ENCODE results near the gene PRKG1. TPM values are rescaled to one million over a fixed set of nuclear protein-coding genes. Genes with fewer than 3 reads are reported as not detected.

The PRKG1 gene
- total RNA-seq, 1 donor from 2014 or later: 26.4 TPM

DNA sequence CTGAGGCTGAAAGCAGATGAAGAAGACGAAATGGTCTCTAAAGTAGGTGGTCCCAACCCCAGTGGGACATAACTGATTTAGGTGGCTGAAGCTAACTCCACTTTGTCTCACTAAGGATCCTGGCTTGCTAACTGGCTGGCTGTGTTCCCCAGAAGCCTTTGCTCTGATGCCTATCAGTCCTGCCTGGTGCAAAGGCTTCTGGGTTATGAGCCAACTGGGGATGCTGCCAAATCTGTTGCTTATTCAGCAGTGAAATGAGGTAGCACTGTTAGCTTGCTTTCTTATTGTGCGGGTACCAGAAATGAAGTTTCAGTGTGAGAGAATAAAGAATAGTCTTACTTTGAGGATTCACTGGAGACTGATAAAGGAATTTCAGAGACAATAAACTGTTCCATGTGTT is 18.1 kb downstream of the PRKG1 start:
- no peaks in the 10 kb centered on the region for H3K9me3 ChIP-seq (ENCODE audit: low read depth)
- H3K9ac ChIP-seq: no peak overlapping the region
- no peak for DNase-seq (ENCODE audit: low spot score)
- H3K36me3 ChIP-seq: no peaks in the 10 kb centered on the region
- H3K79me2 ChIP-seq (ENCODE audit: low read depth): peaks cover 9% of the 10 kb centered on the region
- H3F3A ChIP-seq (ENCODE audit: low read depth): peaks cover 6% of the 10 kb centered on the region
- H3K4me3 ChIP-seq: no peak overlapping the region
- H3K4me2 ChIP-seq: no peak overlapping the region
- no peaks in the 10 kb centered on the region for H3K4me1 Mint-ChIP-seq
- H3K27ac ChIP-seq: no peak overlapping the region
- no peak overlapping the region for H2AFZ ChIP-seq (replicated peaks)
- H3K27me3 Mint-ChIP-seq (ENCODE audit: insufficient read depth, low read depth): no peaks in the 10 kb centered on the region
- H3K27ac Mint-ChIP-seq: no peak overlapping the region
- H3K36me3 Mint-ChIP-seq: no peaks in the 10 kb centered on the region
- TF ChIP-seq EZH2phosphoT487 (IDR thresholded peaks at IDR 0.05) (no peak), EZH2 (IDR thresholded peaks at IDR 0.05) (no peak)
- TF ChIP-seq, protein P1, sequence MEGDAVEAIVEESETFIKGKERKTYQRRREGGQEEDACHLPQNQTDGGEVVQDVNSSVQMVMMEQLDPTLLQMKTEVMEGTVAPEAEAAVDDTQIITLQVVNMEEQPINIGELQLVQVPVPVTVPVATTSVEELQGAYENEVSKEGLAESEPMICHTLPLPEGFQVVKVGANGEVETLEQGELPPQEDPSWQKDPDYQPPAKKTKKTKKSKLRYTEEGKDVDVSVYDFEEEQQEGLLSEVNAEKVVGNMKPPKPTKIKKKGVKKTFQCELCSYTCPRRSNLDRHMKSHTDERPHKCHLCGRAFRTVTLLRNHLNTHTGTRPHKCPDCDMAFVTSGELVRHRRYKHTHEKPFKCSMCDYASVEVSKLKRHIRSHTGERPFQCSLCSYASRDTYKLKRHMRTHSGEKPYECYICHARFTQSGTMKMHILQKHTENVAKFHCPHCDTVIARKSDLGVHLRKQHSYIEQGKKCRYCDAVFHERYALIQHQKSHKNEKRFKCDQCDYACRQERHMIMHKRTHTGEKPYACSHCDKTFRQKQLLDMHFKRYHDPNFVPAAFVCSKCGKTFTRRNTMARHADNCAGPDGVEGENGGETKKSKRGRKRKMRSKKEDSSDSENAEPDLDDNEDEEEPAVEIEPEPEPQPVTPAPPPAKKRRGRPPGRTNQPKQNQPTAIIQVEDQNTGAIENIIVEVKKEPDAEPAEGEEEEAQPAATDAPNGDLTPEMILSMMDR (IDR thresholded peaks at IDR 0.05): no peak
- H3K27me3 ChIP-seq: no peaks in the 10 kb centered on the region
- H3K9me3 Mint-ChIP-seq: no peaks in the 10 kb centered on the region
- no peaks in the 10 kb centered on the region for H4K20me1 ChIP-seq (ENCODE audit: low read depth)
- no peak overlapping the region for H3K4me3 Mint-ChIP-seq
- no peaks in the 10 kb centered on the region for H3K4me1 ChIP-seq

DNA sequence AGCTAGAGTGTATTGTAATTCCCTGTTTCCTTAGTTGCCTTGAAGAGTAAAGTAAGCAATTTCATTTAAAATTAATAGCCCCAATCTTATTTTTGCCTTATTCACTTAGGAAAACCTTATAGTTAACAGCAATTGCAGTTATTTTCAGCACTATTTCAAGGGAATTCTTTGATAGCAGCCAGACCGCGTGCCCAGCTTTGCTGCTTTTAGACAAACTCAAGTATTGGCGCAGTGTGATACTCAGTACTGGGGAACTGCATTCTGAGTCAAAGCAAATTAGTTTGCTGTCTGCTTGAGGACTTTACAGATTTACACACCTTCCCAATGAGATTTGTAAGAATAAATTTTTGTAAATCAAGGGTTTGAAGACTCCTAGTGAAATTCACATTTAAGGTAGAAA is 21.2 kb downstream of the PRKG1 start:
- H2AFZ ChIP-seq (replicated peaks): no peak overlapping the region
- Mint-ChIP-seq H3K27me3 (ENCODE audit: insufficient read depth, low read depth) (no peaks in the 10 kb centered on the region), H3K4me3 (no peak overlapping the region), H3K4me1 (no peaks in the 10 kb centered on the region), H3K27ac (no peak overlapping the region), H3K9me3 (no peaks in the 10 kb centered on the region), H3K36me3 (no peaks in the 10 kb centered on the region)
- H3F3A ChIP-seq (ENCODE audit: low read depth): peaks cover 6% of the 10 kb centered on the region
- no peak overlapping the region for H3K27ac ChIP-seq
- H3K36me3 ChIP-seq: no peaks in the 10 kb centered on the region
- no peaks in the 10 kb centered on the region for H4K20me1 ChIP-seq (ENCODE audit: low read depth)
- no peak overlapping the region for H3K4me3 ChIP-seq
- peaks cover 3% of the 10 kb centered on the region for H3K4me1 ChIP-seq
- no peak overlapping the region for H3K9ac ChIP-seq
- no peaks in the 10 kb centered on the region for H3K79me2 ChIP-seq (ENCODE audit: low read depth)
- H3K4me2 ChIP-seq: no peak overlapping the region
- H3K9me3 ChIP-seq (ENCODE audit: low read depth): no peaks in the 10 kb centered on the region
- H3K27me3 ChIP-seq: no peaks in the 10 kb centered on the region
- DNase-seq (ENCODE audit: low spot score): no peak
- TF ChIP-seq, protein P1 (IDR thresholded peaks at IDR 0.05): no peak
- TF ChIP-seq EZH2phosphoT487 (IDR thresholded peaks at IDR 0.05): no peak
- no peak for TF ChIP-seq EZH2 (IDR thresholded peaks at IDR 0.05)

DNA sequence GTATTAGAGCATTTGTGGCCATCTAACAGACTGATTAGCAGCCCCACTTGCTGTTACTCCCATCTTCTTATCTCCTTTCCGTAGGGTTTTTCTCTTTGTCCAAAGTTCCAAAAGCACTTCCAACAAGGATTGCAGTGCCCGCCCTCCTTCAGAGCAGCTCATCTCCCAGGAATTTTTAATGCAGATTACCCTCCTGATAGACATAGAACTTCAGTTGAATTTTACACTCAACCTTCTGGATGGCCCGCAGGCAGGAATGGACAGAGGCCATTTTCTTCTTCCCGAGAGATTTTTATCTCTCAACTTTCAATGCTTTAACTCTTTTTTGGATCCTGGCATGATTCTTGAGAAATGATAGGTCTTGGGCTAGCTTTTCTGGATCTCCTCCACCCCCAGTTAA is 23.3 kb downstream of the PRKG1 start:
- Histone ChIP-seq H3F3A (ENCODE audit: low read depth) (peaks cover 5% of the 10 kb centered on the region), H4K20me1 (ENCODE audit: low read depth) (no peaks in the 10 kb centered on the region), H2AFZ (replicated peaks) (no peak overlapping the region), H3K4me2 (no peak overlapping the region), H3K36me3 (no peaks in the 10 kb centered on the region), H3K27me3 (no peaks in the 10 kb centered on the region), H3K9me3 (ENCODE audit: low read depth) (no peaks in the 10 kb centered on the region), H3K9ac (no peak overlapping the region), H3K79me2 (ENCODE audit: low read depth) (no peaks in the 10 kb centered on the region), H3K4me3 (no peak overlapping the region), H3K4me1 (peaks cover 3% of the 10 kb centered on the region), H3K27ac (no peak overlapping the region)
- no peak for DNase-seq (ENCODE audit: low spot score)
- Mint-ChIP-seq H3K36me3 (no peaks in the 10 kb centered on the region), H3K27me3 (ENCODE audit: insufficient read depth, low read depth) (no peaks in the 10 kb centered on the region), H3K4me3 (no peak overlapping the region), H3K27ac (no peak overlapping the region), H3K9me3 (no peaks in the 10 kb centered on the region), H3K4me1 (no peaks in the 10 kb centered on the region)
- TF ChIP-seq EZH2 (IDR thresholded peaks at IDR 0.05) (no peak), EZH2phosphoT487 (IDR thresholded peaks at IDR 0.05) (no peak)
- TF ChIP-seq, protein P1 (IDR thresholded peaks at IDR 0.05): no peak
